H1 (cell line): Measurements from ENCODE around the gene SUGP1. TPM values are rescaled to one million over a fixed set of nuclear protein-coding genes. Genes with fewer than 3 reads are reported as not detected.

Experiments
- BCL11A ChIP-seq, 2 experiments: IDR thresholded peaks; one replicate each; pipeline ENCODE4 v1.6.1; 2011; ENCODE audit warnings: low read depth in 2 of 2, low read length in 2 of 2, mild to moderate bottlenecking in 2 of 2
- EZH2 ChIP-seq: fragments of 200-600 bp; sonication (generic); IDR thresholded peaks from 2 replicates; pipeline ENCODE4 v1.7.1; 2012; ENCODE audit warnings: low read depth, mild to moderate bottlenecking, moderate library complexity, low read length, inconsistent platforms; ENCODE audit not compliant: severe bottlenecking
- MAFK ChIP-seq: IDR thresholded peaks from 2 replicates; pipeline ENCODE4 v1.6.1; 2012; ENCODE audit warnings: low read depth, mild to moderate bottlenecking, improper control_type of control experiment, low read length
- PHF8 ChIP-seq: fragments of 200-600 bp; sonication (generic); conservative IDR thresholded peaks from 2 replicates; pipeline ENCODE4 v1.7.1; 2012; ENCODE audit warnings: low read depth, mild to moderate bottlenecking, inconsistent platforms, low read length, moderate library complexity
- RAD21 ChIP-seq, 2 experiments: IDR thresholded peaks in 1 of 2; conservative IDR thresholded peaks in 1 of 2; 2 replicates each; pipeline ENCODE4 v1.6.1; 2011; ENCODE audit warnings: low read depth in 2 of 2, low read length in 2 of 2, improper control_type of control experiment in 1 of 2, inconsistent platforms in 1 of 2, mild to moderate bottlenecking in 1 of 2, moderate library complexity in 1 of 2
- SIX5 ChIP-seq: IDR thresholded peaks from 2 replicates; pipeline ENCODE4 v1.6.1; 2011; ENCODE audit warnings: mild to moderate bottlenecking, low read depth, low read length
- SP2 ChIP-seq: IDR thresholded peaks from 2 replicates; pipeline ENCODE4 v1.6.1; 2012; ENCODE audit warnings: mild to moderate bottlenecking, low read length, inconsistent platforms
- TAF1 ChIP-seq: IDR thresholded peaks from 2 replicates; pipeline ENCODE4 v1.6.1; 2011; ENCODE audit warnings: mild to moderate bottlenecking, low read depth, low read length
- polyA plus RNA-seq, 7 experiments: library from polyadenylated mRNA; depleted of rRNA in 3 of 7; stranded (reverse) in 5 of 7; unstranded in 2 of 7; fragments of >200 nt in 5 of 7; fragments of 200-250 nt in 2 of 7; gene quantifications; 1 replicate in 5 of 7; 2 replicates in 1 of 7; 4 replicates in 1 of 7; pipeline versions ENCODE4 v1.2.1 to v1.2.3, GENCODE V29; 2011 to 2013; ENCODE audit warnings: missing spikeins in 2 of 7, mixed read lengths in 2 of 7
- total RNA-seq: library from RNA; stranded (reverse); fragmentation: NEBNext Ultra II Directional; extraction: Animal tissue kit (Norgen Biotek cat#: 25700); gene quantifications from 2 replicates; pipeline ENCODE4 v1.2.1, GENCODE V29; 2021

SUGP1 gene
- total and polyA plus RNA-seq, 2 of the 8 experiments (the other 6 are each of a cell fraction or from before 2014, with no cell fraction given): 38.5 to 65.2 TPM

DNA sequence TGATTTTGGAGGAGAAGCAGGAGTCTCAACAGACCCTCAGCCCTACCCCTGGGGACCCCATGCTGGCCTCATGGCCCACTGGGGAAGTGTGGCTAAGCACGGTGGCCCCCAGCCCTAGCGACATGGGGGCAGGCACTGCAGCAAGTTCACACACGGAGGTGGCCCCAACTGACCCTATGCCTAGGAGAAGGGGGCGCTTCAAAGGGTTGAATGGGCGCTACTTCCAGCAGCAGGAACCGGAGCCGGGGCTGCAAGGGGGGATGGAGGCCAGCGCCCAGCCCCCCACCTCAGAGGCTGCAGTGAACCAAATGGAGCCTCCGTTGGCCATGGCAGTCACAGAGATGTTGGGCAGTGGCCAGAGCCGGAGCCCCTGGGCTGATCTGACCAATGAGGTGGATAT lies 93.6 kb downstream of the SUGP1 start (continued):
- TF ChIP-seq SP2 (no peak), TAF1 (no peak), BCL11A (IDR thresholded peaks at IDR 0.05; ENCODE audit: low read depth in 2 of 2, low read length in 2 of 2) (no peak), EZH2 (no peak), PHF8 (no peak), MAFK (no peak), RAD21 (IDR thresholded peaks at IDR 0.05 in 1 of 2, conservative IDR thresholded peaks at IDR 0.05 in 1 of 2; ENCODE audit: low read depth in 2 of 2, low read length in 2 of 2) (no peak), SIX5 (no peak)
